A673 (cell line): ENCODE measurements around the gene TRIAP1.

Source experiments
- CTCF ChIP-seq: fragments of 300-800, 200-600 bp; sonication (generic); conservative IDR thresholded peaks from 2 replicates; pipeline ENCODE4 v1.5.1; 2017; ENCODE audit warnings: low read depth, mild to moderate bottlenecking, antibody characterized with exemption, low read length, moderate library complexity, mixed read lengths
- EZH2 ChIP-seq: fragments of 200-600 bp; sonication (generic); IDR thresholded peaks from 2 replicates; pipeline ENCODE4 v1.6.1; 2017; ENCODE audit warnings: borderline replicate concordance, low read depth, mild to moderate bottlenecking, mixed read lengths, antibody characterized with exemption, low read length; ENCODE audit not compliant: poor library complexity, severe bottlenecking

- TF ChIP-seq CTCF (no peak), EZH2 (no peak)
Observed at GRCh38 chr12:120495186-120495730, 49.1 kb upstream of the TRIAP1 start.
